ENCODE results near the gene GPBAR1.
"Not testable (repeated sequence)": the region's sequence is repeated elsewhere in the genome, so short reads cannot be mapped to it uniquely, and the experiment has no call there.

GPBAR1 gene

GRCh38 chr2:218269900-218270720, 9.3 kb downstream of the GPBAR1 start, which contains the start of the genes AAMP and PNKD:
Gene AAMP (minus strand): TSS chr2:218270137. CDS start chr2:218270086, 51 bp downstream.
Gene PNKD (plus strand): TSS chr2:218270519. CDS start chr2:218270536, 17 bp downstream.
- peak; percentile 100 for DNase-seq

GRCh38 chr2:218270721-218271486, 10.1 kb downstream of the GPBAR1 start:
- DNase-seq: no peak

- DNase-seq: no peak
Measured at GRCh38 chr2:218271487-218271797, 10.6 kb downstream of the GPBAR1 start.

GRCh38 chr2:218271865-218272530, 11.2 kb downstream of the GPBAR1 start:
- no peak for DNase-seq

GRCh38 chr2:218272531-218273212, 11.9 kb downstream of the GPBAR1 start:
- peak; percentile 72 for DNase-seq

- not testable (repeated sequence) for DNase-seq
Measured at GRCh38 chr2:218273214-218273907, 12.5 kb downstream of the GPBAR1 start.

GRCh38 chr2:218273908-218274249, 13.1 kb downstream of the GPBAR1 start:
- no peak for DNase-seq

GRCh38 chr2:218274586-218274985, 13.8 kb downstream of the GPBAR1 start:
- no peak for DNase-seq

- no peak for DNase-seq
Measured at GRCh38 chr2:218275371-218276072, 14.7 kb downstream of the GPBAR1 start.

GRCh38 chr2:218276986-218277755, 16.4 kb downstream of the GPBAR1 start:
- no peak for DNase-seq

- DNase-seq: no peak
Measured at GRCh38 chr2:218277921-218278320, 17.1 kb downstream of the GPBAR1 start.

- DNase-seq: no peak
Measured at GRCh38 chr2:218278531-218279360, 17.9 kb downstream of the GPBAR1 start.

GRCh38 chr2:218280260-218280870, 19.6 kb downstream of the GPBAR1 start:
- DNase-seq: no peak

- DNase-seq: no peak
Measured at GRCh38 chr2:218281449-218281848, 20.6 kb downstream of the GPBAR1 start.

GRCh38 chr2:218282173-218282991, 21.6 kb downstream of the GPBAR1 start:
- DNase-seq: no peak

- DNase-seq: peak; percentile 62
Measured at GRCh38 chr2:218284106-218284811, 23.4 kb downstream of the GPBAR1 start.

GRCh38 chr2:218285604-218286003, 24.8 kb downstream of the GPBAR1 start:
- no peak for DNase-seq

Measured in stimulated activated naive CD4-positive, alpha-beta T cell treated with Interleukin-2 at 50 U/mL for 16 hours (primary cell).